BJ (cell line): ENCODE data around the gene EDA2R. TPM values are rescaled to one million over a fixed set of nuclear protein-coding genes. Genes with fewer than 3 reads are reported as not detected.

Source experiments
- CTCF ChIA-PET: fragments of 350-600 bp; formaldehyde crosslinking; extraction: SDS; loops from one replicate; lab custom pipeline; 2021; ENCODE audit warnings: antibody characterized with exemption, inconsistent platforms; lab: Yijun Ruan, JAX
- POLR2A ChIA-PET: fragments of 300-600 bp; sonication (Branson Sonifier 250); formaldehyde crosslinking; extraction: SDS; loops from one replicate; lab custom pipeline; 2021; ENCODE audit warnings: antibody characterized with exemption; lab: Charles Lee
- DNase-seq: peaks from one replicate; pipeline ENCODE4 v3.0.0-alpha.2; 2011; ENCODE audit warnings: low read depth
- H3K27me3 ChIP-seq: 2 replicates; pipeline ENCODE4 v1.6.0; 2011; ENCODE audit warnings: low read length; ENCODE audit not compliant: control insufficient read depth, insufficient read depth
- H3K36me3 ChIP-seq: 2 replicates; pipeline ENCODE4 v1.5.1; 2011; ENCODE audit warnings: low read length; ENCODE audit not compliant: control insufficient read depth, insufficient read depth
- H3K4me3 ChIP-seq: 2 replicates; pipeline ENCODE4 v1.5.1; 2011; ENCODE audit warnings: low read depth, mild to moderate bottlenecking, control low read depth, low read length
- CTCF ChIP-seq: IDR thresholded peaks from 2 replicates; pipeline ENCODE4 v1.5.1; 2011; ENCODE audit warnings: low read depth, mild to moderate bottlenecking, control low read depth, inconsistent platforms, low read length, moderate library complexity; ENCODE audit not compliant: insufficient read depth
- polyA plus RNA-seq: library from polyadenylated mRNA; depleted of rRNA; stranded (reverse); fragments of >200 nt; gene quantifications from 2 replicates; pipeline ENCODE4 v1.2.3, GENCODE V29; 2011

EDA2R gene
- polyA plus RNA-seq, 1 experiment: 19.4 TPM

GRCh38 chrX:66635360-66635759, 3.5 kb downstream of the EDA2R start:
- DNase-seq: peak; percentile 68
- TF ChIP-seq CTCF: no peak
- CTCF ChIA-PET: no interaction called here
- H3K27me3 ChIP-seq: no peaks in the 10 kb centered on the region
- no peaks in the 10 kb centered on the region for H3K36me3 ChIP-seq
- POLR2A ChIA-PET: no interaction called here
- no peak overlapping the region for H3K4me3 ChIP-seq

GRCh38 chrX:66634272-66634671, 4.6 kb downstream of the EDA2R start:
- no peaks in the 10 kb centered on the region for H3K27me3 ChIP-seq
- DNase-seq: no peak
- POLR2A ChIA-PET: no interaction called here
- CTCF ChIA-PET: interaction anchor here (0.9 kb wide), 1 partner anchor 95 kb away, joined by 3 read pairs; no protein-coding TSS in a partner anchor
- TF ChIP-seq CTCF: no peak
- no peaks in the 10 kb centered on the region for H3K36me3 ChIP-seq
- no peak overlapping the region for H3K4me3 ChIP-seq

GRCh38 chrX:66633541-66633940, 5.3 kb downstream of the EDA2R start:
- ChIA-PET POLR2A (no interaction called here), CTCF (interaction anchor here (0.9 kb wide), 1 partner anchor 96 kb away, joined by 3 read pairs; no protein-coding TSS in a partner anchor)
- H3K36me3 ChIP-seq: no peaks in the 10 kb centered on the region
- peak; percentile 58 for DNase-seq
- TF ChIP-seq CTCF: no peak
- H3K27me3 ChIP-seq: no peaks in the 10 kb centered on the region
- no peak overlapping the region for H3K4me3 ChIP-seq

- ChIA-PET POLR2A (no interaction called here), CTCF (no interaction called here)
- H3K4me3 ChIP-seq: no peak overlapping the region
- H3K36me3 ChIP-seq: no peaks in the 10 kb centered on the region
- no peak for TF ChIP-seq CTCF
- no peaks in the 10 kb centered on the region for H3K27me3 ChIP-seq
- DNase-seq: peak; percentile 26
These were observed 5.9 kb downstream of the EDA2R start for GRCh38 chrX:66632981-66633380.

GRCh38 chrX:66632473-66632872, 6.4 kb downstream of the EDA2R start:
- ChIA-PET CTCF (no interaction called here), POLR2A (no interaction called here)
- no peaks in the 10 kb centered on the region for H3K27me3 ChIP-seq
- no peaks in the 10 kb centered on the region for H3K36me3 ChIP-seq
- no peak for DNase-seq
- no peak for TF ChIP-seq CTCF
- no peak overlapping the region for H3K4me3 ChIP-seq
